Vagina (tissue), 2 donors: ENCODE data around the gene KCNH1.

ENCODE experiments used
- POLR2A ChIP-seq, 2 donors: fragments of 450-650 bp; IDR thresholded peaks; one replicate each; pipeline ENCODE4 v1.6.1; 2017; ENCODE audit warnings: antibody characterized with exemption in 2 of 2, mild to moderate bottlenecking in 2 of 2, moderate library complexity in 2 of 2
- TF ChIP-seq, protein P1 (sequence below), 3 experiments: fragments of 450-650 bp in 2 of 3; fragments of 200-600 bp in 1 of 3; sonication (generic) in 1 of 3; IDR thresholded peaks; one replicate each; pipeline ENCODE4 v1.5.1; 2017 to 2019; ENCODE audit warnings: antibody characterized with exemption in 3 of 3, mild to moderate bottlenecking in 2 of 3, moderate library complexity in 2 of 3

DNA sequence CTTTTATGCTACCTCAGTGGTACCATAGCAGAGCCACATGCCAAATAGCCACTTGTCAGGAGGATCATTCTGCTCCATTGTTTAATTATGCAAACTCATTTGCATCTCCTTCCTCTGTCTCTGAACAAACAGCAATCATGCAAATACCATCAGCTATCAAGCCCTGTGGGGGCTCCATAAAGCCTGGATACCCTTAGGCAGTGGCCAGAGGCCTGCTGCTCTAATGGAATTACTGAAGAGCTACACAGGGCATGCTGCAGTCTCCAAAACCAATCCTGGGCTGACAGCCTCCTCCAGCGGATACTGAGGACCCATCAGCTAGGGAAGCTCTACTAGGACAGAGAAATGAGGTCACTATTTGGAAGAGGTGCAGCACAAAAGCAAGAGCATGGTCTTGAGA lies 376.3 kb downstream of the KCNH1 start:
- TF ChIP-seq, protein P1, sequence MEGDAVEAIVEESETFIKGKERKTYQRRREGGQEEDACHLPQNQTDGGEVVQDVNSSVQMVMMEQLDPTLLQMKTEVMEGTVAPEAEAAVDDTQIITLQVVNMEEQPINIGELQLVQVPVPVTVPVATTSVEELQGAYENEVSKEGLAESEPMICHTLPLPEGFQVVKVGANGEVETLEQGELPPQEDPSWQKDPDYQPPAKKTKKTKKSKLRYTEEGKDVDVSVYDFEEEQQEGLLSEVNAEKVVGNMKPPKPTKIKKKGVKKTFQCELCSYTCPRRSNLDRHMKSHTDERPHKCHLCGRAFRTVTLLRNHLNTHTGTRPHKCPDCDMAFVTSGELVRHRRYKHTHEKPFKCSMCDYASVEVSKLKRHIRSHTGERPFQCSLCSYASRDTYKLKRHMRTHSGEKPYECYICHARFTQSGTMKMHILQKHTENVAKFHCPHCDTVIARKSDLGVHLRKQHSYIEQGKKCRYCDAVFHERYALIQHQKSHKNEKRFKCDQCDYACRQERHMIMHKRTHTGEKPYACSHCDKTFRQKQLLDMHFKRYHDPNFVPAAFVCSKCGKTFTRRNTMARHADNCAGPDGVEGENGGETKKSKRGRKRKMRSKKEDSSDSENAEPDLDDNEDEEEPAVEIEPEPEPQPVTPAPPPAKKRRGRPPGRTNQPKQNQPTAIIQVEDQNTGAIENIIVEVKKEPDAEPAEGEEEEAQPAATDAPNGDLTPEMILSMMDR (IDR thresholded peaks at IDR 0.05) = no peak
- no peak for TF ChIP-seq POLR2A (IDR thresholded peaks at IDR 0.05)
